ENCODE data around the gene TECPR2. TPM values are rescaled to one million over a fixed set of nuclear protein-coding genes. Genes with fewer than 3 reads are reported as not detected.
"Not testable (repeated sequence)": the region's sequence is repeated elsewhere in the genome, so short reads cannot be mapped to it uniquely, and the experiment has no call there.

The TECPR2 gene
- total RNA-seq, 2 experiments from 2014 or later = 4.8 to 5.7 TPM

DNA sequence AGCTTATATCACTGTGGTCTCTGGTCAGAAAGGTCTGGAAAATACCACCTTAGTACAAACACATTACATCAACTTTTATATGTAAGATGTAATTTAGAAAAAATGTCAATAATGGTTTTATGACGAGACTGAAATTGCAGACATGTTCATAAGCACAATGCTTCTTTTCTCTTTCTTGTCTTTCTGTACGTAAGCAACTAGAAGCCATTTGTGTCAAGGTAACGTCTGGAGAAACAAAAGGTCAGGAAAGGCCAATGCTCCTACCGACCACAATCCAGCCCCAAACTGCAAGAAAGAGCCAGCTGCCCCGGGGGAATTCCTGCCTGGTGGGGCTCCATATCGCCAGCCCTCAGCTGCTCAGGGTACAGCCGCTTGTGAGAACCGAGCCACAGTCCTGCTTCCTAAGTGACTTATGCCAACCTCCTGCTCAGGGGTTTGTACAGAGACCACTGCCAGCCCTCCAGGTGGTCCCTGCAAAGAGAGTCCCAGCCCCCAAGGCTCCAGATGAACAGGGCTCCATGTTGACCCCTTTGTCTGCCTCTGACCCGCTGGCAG, 36.9 kb upstream of the TECPR2 start:
- H3K27me3 Mint-ChIP-seq = no peaks in the 10 kb centered on the region
- H3K36me3 Mint-ChIP-seq = no peaks in the 10 kb centered on the region
- no peak overlapping the region for H3K4me3 Mint-ChIP-seq
- H3K4me1 Mint-ChIP-seq = peaks cover 18% of the 10 kb centered on the region
- no peak overlapping the region for H3K27ac Mint-ChIP-seq
- no peaks in the 10 kb centered on the region for H3K9me3 Mint-ChIP-seq
- DNase-seq = no peak

- no peaks in the 10 kb centered on the region for H3K27me3 Mint-ChIP-seq
- no peak for DNase-seq
- no peak overlapping the region for H3K4me3 Mint-ChIP-seq
- H3K9me3 Mint-ChIP-seq = no peaks in the 10 kb centered on the region
- peaks cover 12% of the 10 kb centered on the region for H3K4me1 Mint-ChIP-seq
- no peaks in the 10 kb centered on the region for H3K36me3 Mint-ChIP-seq
- H3K27ac Mint-ChIP-seq = no peak overlapping the region
These were observed 36.2 kb upstream of the TECPR2 start for GRCh38 chr14:102326583-102326982.

DNA sequence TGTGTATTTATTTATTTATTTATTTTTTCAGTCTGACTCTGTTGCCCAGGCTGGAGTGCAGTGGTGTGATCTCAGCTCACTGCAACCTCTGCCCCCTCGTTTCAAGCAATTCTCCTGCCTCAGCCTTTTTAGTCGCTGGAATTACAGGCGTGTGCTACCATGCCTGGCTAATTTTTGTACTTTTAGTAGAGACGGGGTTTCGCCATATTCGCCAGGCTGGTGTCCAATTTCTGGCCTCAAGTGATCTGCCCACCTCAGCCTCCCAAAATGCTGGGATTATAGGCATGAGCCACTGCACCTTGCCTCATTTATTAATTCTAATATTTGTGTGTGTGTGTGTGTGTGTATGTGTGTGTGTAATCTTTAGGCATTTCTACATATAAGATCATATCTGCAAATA, 33.4 kb upstream of the TECPR2 start:
- H3K27ac Mint-ChIP-seq, H3K27me3 Mint-ChIP-seq, H3K4me3 Mint-ChIP-seq, H3K9me3 Mint-ChIP-seq, DNase-seq, H3K36me3 Mint-ChIP-seq, H3K4me1 Mint-ChIP-seq: not testable (repeated sequence)

DNA sequence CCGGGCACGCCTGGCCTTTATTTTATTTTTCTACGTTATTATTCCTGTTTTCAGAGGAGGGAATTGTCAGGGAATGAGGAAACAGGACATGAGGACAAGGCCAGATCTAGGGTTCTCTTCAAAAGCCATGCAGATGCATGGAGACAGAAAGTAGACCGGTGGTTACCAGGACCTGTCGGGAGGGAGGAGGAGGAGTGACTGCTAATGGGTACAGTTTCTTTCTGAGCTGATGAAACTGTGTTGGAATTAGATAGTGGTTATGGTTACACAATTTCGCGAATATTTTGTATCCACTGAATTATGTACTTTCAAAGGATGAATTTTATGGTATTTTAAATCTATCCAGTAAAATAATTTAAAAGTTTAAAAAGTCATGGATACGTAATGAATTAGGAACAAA, 31.9 kb upstream of the TECPR2 start:
- DNase-seq = no peak
- Mint-ChIP-seq H3K4me3 (no peak overlapping the region), H3K27ac (no peak overlapping the region), H3K4me1 (peaks cover 2% of the 10 kb centered on the region), H3K36me3 (peaks cover 1% of the 10 kb centered on the region), H3K9me3 (no peaks in the 10 kb centered on the region), H3K27me3 (no peaks in the 10 kb centered on the region)

- DNase-seq = no peak
- no peaks in the 10 kb centered on the region for H3K9me3 Mint-ChIP-seq
- no peak overlapping the region for H3K4me3 Mint-ChIP-seq
- peaks cover 2% of the 10 kb centered on the region for H3K4me1 Mint-ChIP-seq
- peaks cover 2% of the 10 kb centered on the region for H3K36me3 Mint-ChIP-seq
- H3K27me3 Mint-ChIP-seq = no peaks in the 10 kb centered on the region
- no peak overlapping the region for H3K27ac Mint-ChIP-seq
These were observed 29.4 kb upstream of the TECPR2 start for GRCh38 chr14:102333390-102333789.

- Mint-ChIP-seq H3K27ac (no peak overlapping the region), H3K27me3 (no peaks in the 10 kb centered on the region), H3K9me3 (no peaks in the 10 kb centered on the region), H3K36me3 (peaks cover 4% of the 10 kb centered on the region), H3K4me1 (peaks cover 2% of the 10 kb centered on the region), H3K4me3 (no peak overlapping the region)
- no peak for DNase-seq
These were observed 28.7 kb upstream of the TECPR2 start for GRCh38 chr14:102333795-102334705.

DNA sequence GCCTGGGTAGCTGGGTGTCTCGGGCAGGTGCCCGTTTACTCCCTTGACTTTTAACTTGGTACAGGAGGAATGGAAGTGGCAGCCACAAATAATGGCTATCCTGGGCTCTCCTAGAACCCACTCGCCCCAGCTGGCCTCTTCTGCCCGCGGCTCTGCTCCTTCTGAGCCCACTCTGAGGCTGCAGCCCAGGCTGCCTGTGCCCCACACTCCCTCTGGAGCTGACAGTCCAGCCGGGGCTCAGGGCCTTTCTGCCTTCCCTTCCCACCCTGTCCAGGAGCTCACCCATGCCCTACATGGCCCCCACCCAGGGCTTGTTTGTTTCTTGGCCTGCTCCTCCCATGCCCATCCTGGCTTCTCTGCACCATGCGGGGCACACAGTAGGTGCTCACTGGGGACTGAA, 27.6 kb upstream of the TECPR2 start:
- H3K27me3 Mint-ChIP-seq = no peaks in the 10 kb centered on the region
- no peak overlapping the region for H3K27ac Mint-ChIP-seq
- H3K9me3 Mint-ChIP-seq = no peaks in the 10 kb centered on the region

GRCh38 chr14:102338724-102339123, 24.0 kb upstream of the TECPR2 start:
- H3K27ac Mint-ChIP-seq = no peak overlapping the region

More for the DNA sequence above, 27.6 kb upstream of the TECPR2 start:
- Mint-ChIP-seq H3K4me3 (no peak overlapping the region), H3K36me3 (peaks cover 4% of the 10 kb centered on the region), H3K4me1 (peaks cover 2% of the 10 kb centered on the region)
- no peak for DNase-seq

GRCh38 chr14:102341566-102341965, 21.2 kb upstream of the TECPR2 start:
- H3K36me3 Mint-ChIP-seq = peaks cover 16% of the 10 kb centered on the region
- H3K4me3 Mint-ChIP-seq = no peak overlapping the region
- no peaks in the 10 kb centered on the region for H3K9me3 Mint-ChIP-seq
- no peaks in the 10 kb centered on the region for H3K4me1 Mint-ChIP-seq
- no peak for DNase-seq
- H3K27ac Mint-ChIP-seq = no peak overlapping the region
- H3K27me3 Mint-ChIP-seq = no peaks in the 10 kb centered on the region

More at GRCh38 chr14:102338724-102339123, 24.0 kb upstream of the TECPR2 start:
- Mint-ChIP-seq H3K4me1 (no peaks in the 10 kb centered on the region), H3K4me3 (no peak overlapping the region), H3K27me3 (no peaks in the 10 kb centered on the region), H3K36me3 (peaks cover 14% of the 10 kb centered on the region), H3K9me3 (no peaks in the 10 kb centered on the region)
- no peak for DNase-seq

DNA sequence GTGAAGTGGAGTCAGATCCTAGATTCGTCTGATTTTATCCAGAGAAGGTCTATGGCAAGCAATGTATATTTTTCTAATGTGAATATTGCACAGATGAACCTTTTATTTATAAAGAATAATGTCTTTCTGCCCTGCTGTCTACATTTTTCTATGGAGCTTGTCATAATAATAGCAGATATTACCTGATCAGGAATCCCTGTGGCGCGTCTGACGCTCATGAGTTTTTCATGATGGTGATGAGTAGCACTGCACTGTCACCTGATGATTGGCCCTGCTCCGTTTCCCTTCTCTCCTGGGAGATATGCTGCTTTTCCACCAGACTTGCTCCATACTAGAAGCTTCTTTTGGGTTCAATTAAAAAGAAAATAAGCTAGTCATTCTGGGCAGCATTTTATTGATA, 20.5 kb upstream of the TECPR2 start:
- H3K9me3 Mint-ChIP-seq = no peaks in the 10 kb centered on the region
- peaks cover 19% of the 10 kb centered on the region for H3K36me3 Mint-ChIP-seq
- no peaks in the 10 kb centered on the region for H3K4me1 Mint-ChIP-seq
- no peak for DNase-seq
- no peaks in the 10 kb centered on the region for H3K27me3 Mint-ChIP-seq
- H3K4me3 Mint-ChIP-seq = no peak overlapping the region
- H3K27ac Mint-ChIP-seq = no peak overlapping the region

GRCh38 chr14:102344084-102344483, 18.7 kb upstream of the TECPR2 start:
- Mint-ChIP-seq H3K27ac (no peak overlapping the region), H3K4me1 (no peaks in the 10 kb centered on the region), H3K9me3 (no peaks in the 10 kb centered on the region), H3K27me3 (no peaks in the 10 kb centered on the region), H3K36me3 (peaks cover 25% of the 10 kb centered on the region), H3K4me3 (no peak overlapping the region)
- no peak for DNase-seq

DNA sequence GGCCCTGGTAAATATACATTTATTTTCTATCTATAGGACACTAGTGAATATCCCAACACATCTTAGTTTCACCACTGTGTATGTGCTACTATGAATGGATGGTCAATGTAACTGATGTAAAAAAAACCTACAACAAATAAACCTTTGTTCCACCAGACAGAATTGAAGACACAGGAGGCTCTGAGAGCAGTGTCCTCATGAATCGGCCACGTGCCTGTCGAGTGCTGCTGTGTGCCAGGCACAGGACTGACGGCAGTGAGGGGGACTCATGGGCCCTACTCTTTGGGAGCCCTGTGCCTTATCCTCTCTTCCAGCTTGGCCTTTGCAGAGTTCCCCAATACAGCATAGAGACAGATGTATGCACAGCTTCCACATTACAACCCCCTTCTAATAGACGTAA, 18.3 kb upstream of the TECPR2 start:
- H3K9me3 Mint-ChIP-seq = no peaks in the 10 kb centered on the region
- no peak overlapping the region for H3K27ac Mint-ChIP-seq
- H3K4me1 Mint-ChIP-seq = no peaks in the 10 kb centered on the region
- H3K36me3 Mint-ChIP-seq = peaks cover 25% of the 10 kb centered on the region
- H3K27me3 Mint-ChIP-seq = no peaks in the 10 kb centered on the region
- H3K4me3 Mint-ChIP-seq = no peak overlapping the region
- DNase-seq = no peak

DNA sequence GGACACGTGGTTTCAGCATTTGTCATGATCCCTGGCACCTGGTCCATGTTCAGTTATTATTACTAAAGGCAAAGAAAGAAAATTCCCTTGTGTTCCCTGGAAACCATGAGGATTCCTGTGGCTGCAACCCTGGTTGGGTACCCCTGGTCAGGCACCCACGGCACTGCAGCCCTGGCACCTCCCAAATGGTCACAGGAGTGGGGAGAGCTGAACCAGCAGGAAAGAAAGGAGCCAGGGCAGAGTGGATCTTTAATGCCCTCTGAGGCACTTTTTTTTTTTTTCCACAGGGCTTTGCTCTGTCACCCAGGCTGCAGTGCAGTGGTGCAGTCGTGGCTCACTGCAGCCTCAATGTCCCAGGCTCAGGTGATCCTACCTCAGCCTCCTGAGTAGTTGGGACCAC, 17.5 kb upstream of the TECPR2 start:
- no peaks in the 10 kb centered on the region for H3K27me3 Mint-ChIP-seq
- H3K27ac Mint-ChIP-seq = peak overlapping the region; percentile 51
- no peaks in the 10 kb centered on the region for H3K9me3 Mint-ChIP-seq
- H3K36me3 Mint-ChIP-seq = peaks cover 25% of the 10 kb centered on the region
- no peak for DNase-seq
- no peak overlapping the region for H3K4me3 Mint-ChIP-seq
- no peaks in the 10 kb centered on the region for H3K4me1 Mint-ChIP-seq

GRCh38 chr14:102346645-102347044, 16.1 kb upstream of the TECPR2 start:
- Mint-ChIP-seq H3K36me3 (peaks cover 22% of the 10 kb centered on the region), H3K4me1 (no peaks in the 10 kb centered on the region), H3K27ac (no peak overlapping the region), H3K27me3 (no peaks in the 10 kb centered on the region), H3K9me3 (no peaks in the 10 kb centered on the region), H3K4me3 (no peak overlapping the region)
- DNase-seq = no peak

DNA sequence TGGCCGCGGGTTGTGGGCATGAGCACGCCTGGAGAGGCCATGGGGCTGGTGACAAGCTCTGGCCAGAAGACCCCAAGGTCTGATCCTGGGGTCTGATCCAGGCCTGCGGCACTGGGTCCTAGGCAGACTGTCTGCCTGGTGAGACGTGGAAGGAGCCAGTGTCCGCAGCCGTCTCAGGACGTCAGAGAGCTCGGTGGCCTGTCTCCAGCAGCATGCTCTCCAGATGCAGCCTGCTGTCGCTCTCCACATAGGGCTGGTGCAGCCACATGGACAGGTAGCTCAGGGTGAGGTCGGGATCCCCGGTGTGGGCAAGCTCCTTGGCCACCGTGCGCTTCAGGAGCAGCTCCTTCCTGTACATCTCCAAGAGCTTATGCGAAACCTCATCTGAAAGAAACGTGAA, 14.4 kb upstream of the TECPR2 start:
- Mint-ChIP-seq H3K27ac (no peak overlapping the region), H3K36me3 (peaks cover 18% of the 10 kb centered on the region), H3K27me3 (no peaks in the 10 kb centered on the region), H3K9me3 (no peaks in the 10 kb centered on the region), H3K4me3 (no peak overlapping the region), H3K4me1 (peaks cover 2% of the 10 kb centered on the region)
- DNase-seq = no peak

DNA sequence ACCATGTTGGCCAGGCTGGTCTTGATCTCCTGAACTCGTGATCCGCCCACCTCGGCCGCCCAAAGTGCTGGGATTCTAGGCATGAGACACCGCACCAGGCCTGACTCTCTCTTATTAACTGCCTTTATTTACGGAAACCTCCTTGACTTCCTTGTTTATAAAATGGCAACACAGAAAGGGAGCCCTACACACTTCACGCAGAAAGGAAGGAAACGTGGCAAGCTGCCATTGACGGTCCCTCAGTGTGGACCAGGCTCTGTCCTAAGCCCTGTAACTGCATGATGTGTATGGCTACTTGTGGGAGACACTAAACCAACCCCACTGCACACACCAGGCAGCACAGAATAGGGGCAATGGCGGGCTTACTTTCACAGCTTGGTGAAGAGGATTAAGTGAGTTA, 11.7 kb upstream of the TECPR2 start:
- Mint-ChIP-seq H3K27ac (no peak overlapping the region), H3K9me3 (no peaks in the 10 kb centered on the region), H3K36me3 (peaks cover 24% of the 10 kb centered on the region), H3K4me1 (peaks cover 5% of the 10 kb centered on the region), H3K4me3 (no peak overlapping the region), H3K27me3 (no peaks in the 10 kb centered on the region)
- no peak for DNase-seq

Data from activated naive CD8-positive, alpha-beta T cell treated with anti-CD3 and anti-CD28 coated beads for 36 hours (primary cell).